Activated B cell treated with CpG ODN at 0.5 μM for 24 hours (primary cell): Measurements from ENCODE around the gene HK1. TPM values are rescaled to one million over a fixed set of nuclear protein-coding genes. Genes with fewer than 3 reads are reported as not detected.

ENCODE experiments used
- ATAC-seq: fragments of 200-7000 bp; cut with Tn5 transposase; one replicate; pipeline ENCODE4 v1.10.0; 2021; ENCODE audit warnings: low read depth, mild to moderate bottlenecking, moderate library complexity
- CTCF ChIA-PET: fragments of 350-600 bp; sonication (Branson Sonifier 250); formaldehyde crosslinking; loops from one replicate; lab custom pipeline; 2021; ENCODE audit warnings: antibody characterized with exemption; lab: Charles Lee
- POLR2A ChIA-PET: fragments of 350-600 bp; sonication (Branson Sonifier 250); formaldehyde crosslinking; loops from one replicate; lab custom pipeline; 2021; ENCODE audit warnings: antibody characterized with exemption; lab: Charles Lee
- DNase-seq: peaks from one replicate; pipeline ENCODE4 v3.0.0; 2022
- H3K27ac Mint-ChIP-seq: one replicate; pipeline ENCODE4 v1.8.0; 2020; ENCODE audit warnings: mixed read lengths
- H3K27me3 Mint-ChIP-seq: one replicate; pipeline ENCODE4 v1.8.0; 2021; ENCODE audit warnings: mixed read lengths
- H3K36me3 Mint-ChIP-seq: one replicate; pipeline ENCODE4 v1.8.0; 2021; ENCODE audit warnings: low read depth, mixed read lengths
- H3K4me1 Mint-ChIP-seq: one replicate; pipeline ENCODE4 v1.8.0; 2021; ENCODE audit warnings: mixed read lengths
- H3K4me3 Mint-ChIP-seq: one replicate; pipeline ENCODE4 v1.8.0; 2020; ENCODE audit warnings: mild to moderate bottlenecking, mixed read lengths
- H3K9me3 Mint-ChIP-seq: one replicate; pipeline ENCODE4 v1.8.0; 2020; ENCODE audit warnings: mixed read lengths
- intact Hi-C: fragments of 100-400 bp; cut with micrococcal nuclease; formaldehyde crosslinking; loops from one replicate; pipeline ENCODE4 v1.15.1; 2024
- total RNA-seq: library from RNA; stranded (reverse); gene quantifications from 2 replicates; pipeline ENCODE4 v1.2.3, GENCODE V29; 2022
- TF ChIP-seq, protein P1 (sequence below): fragments of 200-600 bp; IDR thresholded peaks from one replicate; pipeline ENCODE4 v1.8.0; 2022; ENCODE audit warnings: antibody characterized with exemption, mild to moderate bottlenecking

The HK1 gene
- total RNA-seq, 1 donor from 2014 or later = 47.2 TPM

DNA sequence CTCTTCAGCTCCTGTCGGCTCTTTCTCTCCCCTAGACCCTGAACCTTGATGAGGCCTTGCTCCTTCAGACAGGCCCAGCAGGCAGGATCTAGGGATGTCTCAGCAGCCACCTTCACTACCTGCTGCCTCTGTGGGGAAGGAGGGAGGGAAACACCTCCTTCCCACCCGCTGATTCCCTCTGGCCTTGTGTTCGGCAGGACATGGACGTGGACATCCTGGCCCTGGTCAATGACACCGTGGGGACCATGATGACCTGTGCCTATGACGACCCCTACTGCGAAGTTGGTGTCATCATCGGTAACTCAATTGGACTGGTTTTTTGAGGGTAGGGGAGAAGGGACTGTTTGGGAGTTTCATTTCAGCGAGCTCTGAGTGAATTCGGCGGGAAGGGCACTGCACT is 37.8 kb upstream of the HK1 start:
- Mint-ChIP-seq H3K27me3 (no peaks in the 10 kb centered on the region), H3K4me1 (peaks cover 3% of the 10 kb centered on the region), H3K9me3 (no peaks in the 10 kb centered on the region), H3K27ac (no peak overlapping the region), H3K36me3 (no peaks in the 10 kb centered on the region), H3K4me3 (no peak overlapping the region)
- ChIA-PET CTCF (interaction anchor here (0.7 to 7.1 kb wide), 3 partner anchors 11 to 406 kb away, joined by 3 to 127 read pairs (median 3); no protein-coding TSS in a partner anchor), POLR2A (no interaction called here)
- intact Hi-C loops = no loop called here
- no peak for ATAC-seq
- TF ChIP-seq, protein P1, sequence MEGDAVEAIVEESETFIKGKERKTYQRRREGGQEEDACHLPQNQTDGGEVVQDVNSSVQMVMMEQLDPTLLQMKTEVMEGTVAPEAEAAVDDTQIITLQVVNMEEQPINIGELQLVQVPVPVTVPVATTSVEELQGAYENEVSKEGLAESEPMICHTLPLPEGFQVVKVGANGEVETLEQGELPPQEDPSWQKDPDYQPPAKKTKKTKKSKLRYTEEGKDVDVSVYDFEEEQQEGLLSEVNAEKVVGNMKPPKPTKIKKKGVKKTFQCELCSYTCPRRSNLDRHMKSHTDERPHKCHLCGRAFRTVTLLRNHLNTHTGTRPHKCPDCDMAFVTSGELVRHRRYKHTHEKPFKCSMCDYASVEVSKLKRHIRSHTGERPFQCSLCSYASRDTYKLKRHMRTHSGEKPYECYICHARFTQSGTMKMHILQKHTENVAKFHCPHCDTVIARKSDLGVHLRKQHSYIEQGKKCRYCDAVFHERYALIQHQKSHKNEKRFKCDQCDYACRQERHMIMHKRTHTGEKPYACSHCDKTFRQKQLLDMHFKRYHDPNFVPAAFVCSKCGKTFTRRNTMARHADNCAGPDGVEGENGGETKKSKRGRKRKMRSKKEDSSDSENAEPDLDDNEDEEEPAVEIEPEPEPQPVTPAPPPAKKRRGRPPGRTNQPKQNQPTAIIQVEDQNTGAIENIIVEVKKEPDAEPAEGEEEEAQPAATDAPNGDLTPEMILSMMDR = no peak
- DNase-seq = no peak

- no peak for DNase-seq
- Mint-ChIP-seq H3K27me3 (no peaks in the 10 kb centered on the region), H3K9me3 (no peaks in the 10 kb centered on the region), H3K36me3 (no peaks in the 10 kb centered on the region), H3K4me3 (no peak overlapping the region), H3K4me1 (peaks cover 3% of the 10 kb centered on the region), H3K27ac (no peak overlapping the region)
- CTCF ChIA-PET = no interaction called here
- no peak for ATAC-seq
- intact Hi-C loops = no loop called here
- TF ChIP-seq, protein P1 = no peak
- POLR2A ChIA-PET = no interaction called here
Measured at GRCh38 chr10:69241575-69241974, 36.7 kb upstream of the HK1 start.

- Mint-ChIP-seq H3K27me3 (no peaks in the 10 kb centered on the region), H3K9me3 (no peaks in the 10 kb centered on the region)
Measured at GRCh38 chr10:69242040-69242851, 36.0 kb upstream of the HK1 start.

DNA sequence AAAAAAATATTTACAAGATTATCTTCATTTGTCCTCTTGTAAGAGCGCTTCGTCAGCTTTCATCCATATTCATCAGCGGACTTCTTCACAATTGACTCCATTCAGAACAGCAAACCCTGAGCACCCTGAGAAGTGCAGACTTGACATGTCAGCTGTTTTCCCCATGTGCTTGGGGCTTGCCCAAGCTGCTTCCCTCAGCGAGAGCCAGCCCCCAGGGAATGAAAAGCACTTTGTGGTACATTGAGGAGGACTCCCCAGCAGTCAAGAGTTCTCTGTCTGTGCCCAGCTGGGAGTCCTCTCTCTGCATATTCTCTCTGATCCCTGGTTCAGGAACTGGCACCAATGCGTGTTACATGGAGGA is 35.5 kb upstream of the HK1 start:
- H3K27ac Mint-ChIP-seq = no peak overlapping the region
- ChIA-PET CTCF (interaction anchor here (0.6 to 1.6 kb wide), 3 partner anchors 150 to 990 kb away, joined by 3 to 5 read pairs (median 3); partner anchors contain the start of gene PPA1), POLR2A (no interaction called here)

More at GRCh38 chr10:69242040-69242851, 36.0 kb upstream of the HK1 start:
- intact Hi-C loops = no loop called here
- CTCF ChIA-PET = interaction anchor here (0.6 to 1.6 kb wide), 3 partner anchors 150 to 991 kb away, joined by 3 to 5 read pairs (median 3); partner anchors contain the start of gene PPA1
- H3K4me1 Mint-ChIP-seq = peaks cover 3% of the 10 kb centered on the region
- ATAC-seq (no peak), DNase-seq (no peak)
- H3K4me3 Mint-ChIP-seq = no peak overlapping the region
- no peak overlapping the region for H3K27ac Mint-ChIP-seq
- no peaks in the 10 kb centered on the region for H3K36me3 Mint-ChIP-seq
- TF ChIP-seq, protein P1 = no peak
- POLR2A ChIA-PET = no interaction called here

GRCh38 chr10:69243817-69244216 is 34.5 kb upstream of the HK1 start:
- intact Hi-C loops = no loop called here
- H3K27ac Mint-ChIP-seq = no peak overlapping the region
- H3K27me3 Mint-ChIP-seq = no peaks in the 10 kb centered on the region
- DNase-seq (no peak), ATAC-seq (no peak)
- no peak overlapping the region for H3K4me3 Mint-ChIP-seq
- H3K4me1 Mint-ChIP-seq = no peaks in the 10 kb centered on the region
- TF ChIP-seq, protein P1 = no peak
- no peaks in the 10 kb centered on the region for H3K9me3 Mint-ChIP-seq
- ChIA-PET POLR2A (no interaction called here), CTCF (interaction anchor here (1.6 kb wide), 1 partner anchor 149 kb away, joined by 5 read pairs; no protein-coding TSS in a partner anchor)
- no peaks in the 10 kb centered on the region for H3K36me3 Mint-ChIP-seq

More for the DNA sequence above, 35.5 kb upstream of the HK1 start:
- Mint-ChIP-seq H3K27me3 (no peaks in the 10 kb centered on the region), H3K4me3 (no peak overlapping the region), H3K9me3 (no peaks in the 10 kb centered on the region), H3K36me3 (no peaks in the 10 kb centered on the region), H3K4me1 (no peaks in the 10 kb centered on the region)
- intact Hi-C loops = no loop called here
- TF ChIP-seq, protein P1 = no peak
- DNase-seq (no peak), ATAC-seq (no peak)
